IMR-90 (cell line): Measurements from ENCODE around the gene INPP5E. TPM values are rescaled to one million over a fixed set of nuclear protein-coding genes. Genes with fewer than 3 reads are reported as not detected.

Experiments
- ATAC-seq: fragments of 200-7000 bp; cut with Tn5 transposase; 2 replicates; pipeline ENCODE4 v1.9.1; 2020; ENCODE audit warnings: low read depth, mild to moderate bottlenecking, moderate library complexity
- BruUV-seq: library from RNA; stranded (reverse); fragments of 400-500 nt; replicated peaks from 2 replicates; lab custom pipeline; 2021; lab: Mats Ljungman, UMichigan
- CTCF ChIA-PET: fragments of 300-600 bp; formaldehyde crosslinking; extraction: SDS; loops from one replicate; lab custom pipeline; 2021; ENCODE audit warnings: antibody characterized with exemption; lab: Yijun Ruan, JAX
- POLR2A ChIA-PET: fragments of 300-600 bp; sonication (Branson Sonifier 250); formaldehyde crosslinking; loops from one replicate; lab custom pipeline; 2022; ENCODE audit warnings: antibody characterized with exemption; ENCODE audit not compliant: unreplicated experiment; lab: Charles Lee
- DNase-seq: peaks from one replicate; pipeline ENCODE4 v3.0.0; 2013
- H2AFZ ChIP-seq: replicated peaks from 2 replicates; pipeline ENCODE3; 2013; ENCODE audit warnings: low read length, mild to moderate bottlenecking; ENCODE audit not compliant: poor library complexity
- H2AK5ac ChIP-seq: 2 replicates; pipeline ENCODE4 v1.6.1; 2013; ENCODE audit warnings: low read depth, low read length, inconsistent platforms
- H2AK9ac ChIP-seq: replicated peaks from 2 replicates; pipeline ENCODE3; 2013; ENCODE audit warnings: mild to moderate bottlenecking, low read depth, low read length, moderate library complexity; ENCODE audit not compliant: poor library complexity
- H2BK120ac ChIP-seq: 2 replicates; pipeline ENCODE4 v1.6.1; 2013; ENCODE audit warnings: low read depth, low read length, inconsistent platforms
- H2BK15ac ChIP-seq: 3 replicates; pipeline ENCODE4 v1.6.1; 2013; ENCODE audit warnings: low read depth, low read length, inconsistent platforms
- H2BK20ac ChIP-seq: 2 replicates; pipeline ENCODE4 v1.6.1; 2013; ENCODE audit warnings: low read depth, mild to moderate bottlenecking, inconsistent platforms, low read length, moderate library complexity
- H2BK5ac ChIP-seq: 2 replicates; pipeline ENCODE4 v1.6.1; 2013; ENCODE audit warnings: mild to moderate bottlenecking, low read depth, low read length, inconsistent platforms; ENCODE audit not compliant: poor library complexity, severe bottlenecking
- H3K14ac ChIP-seq: replicated peaks from 2 replicates; pipeline ENCODE4 v1.6.1; 2013; ENCODE audit warnings: low read depth, low read length, inconsistent platforms
- H3K18ac ChIP-seq: 2 replicates; pipeline ENCODE4 v1.6.1; 2013; ENCODE audit warnings: low read depth, low read length, control low read depth
- H3K23ac ChIP-seq: 2 replicates; pipeline ENCODE4 v1.6.1; 2013; ENCODE audit warnings: low read depth, low read length, inconsistent platforms
- H3K27ac ChIP-seq: 2 replicates; pipeline ENCODE4 v1.5.1; 2013; ENCODE audit warnings: mild to moderate bottlenecking, control low read depth, low read length; ENCODE audit not compliant: insufficient read depth
- H3K27me3 ChIP-seq: 2 replicates; pipeline ENCODE4 v1.6.1; 2013; ENCODE audit warnings: low read length; ENCODE audit not compliant: control insufficient read depth, insufficient read depth
- H3K36me3 ChIP-seq: 2 replicates; pipeline ENCODE4 v1.6.1; 2013; ENCODE audit warnings: low read length, mixed read lengths; ENCODE audit not compliant: control insufficient read depth, insufficient read depth
- H3K4ac ChIP-seq: 2 replicates; pipeline ENCODE4 v1.6.1; 2013; ENCODE audit warnings: low read depth, low read length, inconsistent platforms
- H3K4me1 ChIP-seq: 2 replicates; pipeline ENCODE4 v1.6.1; 2013; ENCODE audit warnings: low read length, mixed read lengths; ENCODE audit not compliant: control insufficient read depth, insufficient read depth
- H3K4me2 ChIP-seq: 2 replicates; pipeline ENCODE4 v1.6.1; 2013; ENCODE audit warnings: low read depth, mild to moderate bottlenecking, control low read depth, low read length, moderate library complexity
- H3K4me3 ChIP-seq: 2 replicates; pipeline ENCODE4 v1.5.1; 2013; ENCODE audit warnings: low read depth, mild to moderate bottlenecking, control low read depth, low read length, moderate library complexity; ENCODE audit not compliant: insufficient read depth
- H3K56ac ChIP-seq: 2 replicates; pipeline ENCODE4 v1.6.1; 2013; ENCODE audit warnings: low read length, inconsistent platforms; ENCODE audit not compliant: insufficient read depth; ENCODE audit errors: extremely low read depth
- H3K79me1 ChIP-seq, 2 experiments: 2 replicates each; pipeline ENCODE4 v1.6.1; 2013; ENCODE audit warnings: low read length in 2 of 2, inconsistent platforms in 1 of 2, low read depth in 1 of 2
- H3K9ac ChIP-seq: 2 replicates; pipeline ENCODE4 v1.6.1; 2013; ENCODE audit warnings: low read depth, low read length, control low read depth
- H3K9me1 ChIP-seq: 2 replicates; pipeline ENCODE4 v1.6.1; 2013; ENCODE audit warnings: low read length, inconsistent platforms; ENCODE audit not compliant: insufficient read depth
- H3K9me3 ChIP-seq: 2 replicates; pipeline ENCODE4 v1.6.1; 2013; ENCODE audit warnings: low read length; ENCODE audit not compliant: control insufficient read depth, insufficient read depth
- H4K20me1 ChIP-seq: 2 replicates; pipeline ENCODE4 v1.6.1; 2013; ENCODE audit warnings: low read length, inconsistent platforms; ENCODE audit not compliant: insufficient read depth
- H4K5ac ChIP-seq: 2 replicates; pipeline ENCODE4 v1.6.1; 2013; ENCODE audit warnings: mild to moderate bottlenecking, low read depth, low read length, control low read depth
- H4K8ac ChIP-seq, 2 experiments: 2 replicates each; pipeline ENCODE4 v1.6.1; 2013; ENCODE audit warnings: low read depth in 2 of 2, low read length in 2 of 2, control low read depth in 1 of 2, inconsistent platforms in 1 of 2
- H4K91ac ChIP-seq: 2 replicates; pipeline ENCODE4 v1.6.1; 2013; ENCODE audit warnings: low read depth, low read length, inconsistent platforms; ENCODE audit not compliant: insufficient read depth
- CEBPB ChIP-seq: IDR thresholded peaks from 2 replicates; pipeline ENCODE4 v1.6.1; 2012; ENCODE audit warnings: low read depth, low read length, improper control_type of control experiment
- FOS ChIP-seq: fragments of 150-350 bp; IDR thresholded peaks from 2 replicates; pipeline ENCODE4 v1.6.1; 2016; ENCODE audit warnings: low read depth, low read length
- MAZ ChIP-seq: IDR thresholded peaks from 2 replicates; pipeline ENCODE4 v1.6.1; 2012; ENCODE audit warnings: low read depth, mild to moderate bottlenecking, low read length, improper control_type of control experiment, moderate library complexity, borderline replicate concordance
- MXI1 ChIP-seq: IDR thresholded peaks from 2 replicates; pipeline ENCODE4 v1.6.1; 2012; ENCODE audit warnings: low read depth, mild to moderate bottlenecking, low read length, moderate library complexity, borderline replicate concordance
- NFE2L2 ChIP-seq: fragments of 150-350 bp; IDR thresholded peaks from 2 replicates; pipeline ENCODE4 v1.6.1; 2016; ENCODE audit warnings: low read depth, mild to moderate bottlenecking, low read length
- RFX5 ChIP-seq: IDR thresholded peaks from 2 replicates; pipeline ENCODE4 v1.8.0; 2012; ENCODE audit warnings: low read depth, mild to moderate bottlenecking, low read length, moderate library complexity
- WGBS, 2 experiments: methylation state at CpG; one replicate each; pipeline versions ENCODE4 v1.1.5 to v1.1.7; 2013; ENCODE audit warnings: missing lambda C conversion rate in 2 of 2; ENCODE audit not compliant: insufficient read length in 1 of 2; ENCODE audit errors: extremely low coverage in 2 of 2; 5-methylcytosine and 5-hydroxymethylcytosine counted together
- dilution Hi-C: fragments of 300-500 bp; cut with HindIII; formaldehyde crosslinking; loops from one replicate; pipeline ENCODE4 v1.14.3; 2018; ENCODE audit warnings: low sequenced_read_pairs; ENCODE audit not compliant: unreplicated experiment
- in situ Hi-C: fragments of 300-500 bp; cut with MboI; formaldehyde crosslinking; loops from 3 replicates; pipeline ENCODE4 v1.14.3; 2019; ENCODE audit warnings: low sequenced_read_pairs, inconsistent platforms, mixed read lengths
- intact Hi-C: fragments of 100-400 bp; cut with micrococcal nuclease; formaldehyde crosslinking; loops from 2 replicates; pipeline ENCODE4 v1.10.0; 2022
- polyA plus RNA-seq, 3 experiments: library from polyadenylated mRNA; depleted of rRNA; stranded (reverse); fragments of >200 nt; gene quantifications; 2 replicates each; pipeline ENCODE4 v1.2.3, GENCODE V29; 2012; ENCODE audit warnings: low replicate concordance in 1 of 3
- total RNA-seq: library from RNA; depleted of rRNA; stranded (reverse); fragments of >200 nt; gene quantifications from 2 replicates; pipeline ENCODE4 v1.2.3, GENCODE V29; 2012
- TF ChIP-seq, protein P1 (sequence below): fragments of 150-350 bp; IDR thresholded peaks from 2 replicates; pipeline ENCODE4 v1.6.1; 2017; ENCODE audit warnings: mild to moderate bottlenecking, antibody characterized with exemption, low read length, low read depth

INPP5E gene
- total and polyA plus RNA-seq, 2 of the 4 experiments (the other 2 are of a cell fraction) = 1.6 to 9.4 TPM

- TF ChIP-seq, protein P1, sequence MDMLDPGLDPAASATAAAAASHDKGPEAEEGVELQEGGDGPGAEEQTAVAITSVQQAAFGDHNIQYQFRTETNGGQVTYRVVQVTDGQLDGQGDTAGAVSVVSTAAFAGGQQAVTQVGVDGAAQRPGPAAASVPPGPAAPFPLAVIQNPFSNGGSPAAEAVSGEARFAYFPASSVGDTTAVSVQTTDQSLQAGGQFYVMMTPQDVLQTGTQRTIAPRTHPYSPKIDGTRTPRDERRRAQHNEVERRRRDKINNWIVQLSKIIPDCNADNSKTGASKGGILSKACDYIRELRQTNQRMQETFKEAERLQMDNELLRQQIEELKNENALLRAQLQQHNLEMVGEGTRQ = no peak
- TF ChIP-seq CEBPB (no peak), MXI1 (no peak), FOS (no peak)
Measured at GRCh38 chr9:136387217-136387616, 52.4 kb downstream of the INPP5E start (continued).

DNA sequence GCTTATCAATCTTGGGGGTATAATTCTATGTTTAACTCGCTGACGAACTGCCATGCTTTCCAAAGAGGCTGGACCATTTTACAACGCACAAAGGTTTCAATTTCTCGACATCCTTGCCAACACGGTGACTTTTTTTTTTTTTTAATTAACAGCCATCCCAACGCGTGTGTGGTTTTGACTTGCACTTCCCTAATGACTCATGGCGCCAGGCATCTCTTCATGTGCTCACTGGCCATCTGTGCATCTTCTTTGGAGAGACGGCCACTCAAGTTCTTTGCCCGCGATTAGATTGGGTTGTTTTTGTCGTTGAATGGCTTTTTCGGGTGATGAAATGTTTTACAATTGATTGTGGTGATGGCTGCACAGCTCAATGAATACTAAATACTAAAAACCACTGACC, 53.6 kb downstream of the INPP5E start:
- H3K9ac ChIP-seq = no peak overlapping the region
- H3K18ac ChIP-seq = no peak overlapping the region
- no peak overlapping the region for H3K4ac ChIP-seq
- H3K9me3 ChIP-seq = no peaks in the 10 kb centered on the region
- H3K4me3 ChIP-seq = no peak overlapping the region
- H4K20me1 ChIP-seq = no peaks in the 10 kb centered on the region
- no peaks in the 10 kb centered on the region for H3K27me3 ChIP-seq
- in situ Hi-C loops = no loop called here
- H2BK15ac ChIP-seq = no peak overlapping the region
- DNase-seq = no peak
- no peak overlapping the region for H3K27ac ChIP-seq
- no peaks in the 10 kb centered on the region for H3K9me1 ChIP-seq
- no peak for TF ChIP-seq NFE2L2
- no peak for TF ChIP-seq MAZ
- TF ChIP-seq RFX5 = no peak
- H3K56ac ChIP-seq = no peak overlapping the region
- no peak overlapping the region for H2AK9ac ChIP-seq
- H4K8ac ChIP-seq = no peak overlapping the region
- no peak overlapping the region for H4K5ac ChIP-seq
- intact Hi-C loops = no loop called here
- dilution Hi-C loops = no loop called here
- H2BK120ac ChIP-seq = no peak overlapping the region
- no peak overlapping the region for H2AFZ ChIP-seq
- 93% methylated on average over 8 of the region's 13 CpGs; no CpG with 5 or more reads in 1 of the 2 experiments for WGBS, 2 experiments
- peaks cover 0 to 4% of the 10 kb centered on the region in 2 experiments; a peak in 2 of 4 replicates for H3K79me1 ChIP-seq
- H3K14ac ChIP-seq = no peak overlapping the region
- no peaks in the 10 kb centered on the region for H3K4me1 ChIP-seq
- H3K23ac ChIP-seq = no peak overlapping the region
- CTCF ChIA-PET = interaction anchor here (1.6 kb wide), 1 partner anchor 13 kb away, joined by 3 read pairs; no protein-coding TSS in a partner anchor
- POLR2A ChIA-PET = no interaction called here
- H3K4me2 ChIP-seq = no peak overlapping the region
- H3K36me3 ChIP-seq = peaks cover 71% of the 10 kb centered on the region
- no peak overlapping the region for H2AK5ac ChIP-seq
- no peak overlapping the region for H2BK20ac ChIP-seq
- H4K91ac ChIP-seq = no peak overlapping the region
- no peak for ATAC-seq
- TSS peak; percentile 76 for BruUV-seq
- H2BK5ac ChIP-seq = no peak overlapping the region
